Measurements from ENCODE around the gene IBA57.

DNA sequence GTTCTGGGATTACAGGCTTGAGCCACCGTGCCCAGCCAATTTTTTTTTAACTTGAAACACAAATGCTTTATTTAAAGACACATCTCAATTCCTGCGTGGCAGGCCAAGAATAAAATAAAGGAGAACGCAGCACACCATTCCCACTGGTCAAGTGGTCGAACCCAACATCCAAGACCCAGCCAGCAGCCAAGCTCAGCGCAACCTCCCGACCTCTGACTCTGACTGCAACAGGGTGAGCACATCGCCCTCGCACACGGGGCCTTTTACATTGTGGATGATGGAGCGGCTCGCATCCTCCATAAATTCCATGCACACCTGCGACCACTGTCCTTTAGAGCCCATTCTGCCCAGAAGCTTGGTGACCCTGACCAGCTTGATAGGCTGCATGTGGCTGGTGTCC, 31.0 kb upstream of the IBA57 start:
- TF ChIP-seq POLR2AphosphoS5 (IDR thresholded peaks at IDR 0.05): no peak
- TF ChIP-seq CTCF (IDR thresholded peaks at IDR 0.05): no peak
- no peak for TF ChIP-seq POLR2A (IDR thresholded peaks at IDR 0.05; ENCODE audit: low read depth)
- TF ChIP-seq EP300 (IDR thresholded peaks at IDR 0.05): no peak

All from esophagus muscularis mucosa (tissue), 4 donors.